T-helper 17 cell (primary cell): ENCODE results near the gene CXCL1. TPM values are rescaled to one million over a fixed set of nuclear protein-coding genes. Genes with fewer than 3 reads are reported as not detected.

Experiments used
- total RNA-seq, 4 donors: library from RNA in 2 of 4; stranded (reverse) in 2 of 4; gene quantifications; one replicate each; pipeline ENCODE4 v1.2.3 and lab custom pipeline; 2022 to 2026

CXCL1 gene
- total RNA-seq, 2 donors from 2014 or later, result 0.31 TPM; not detected in 1

Other genes with a start within 250 kb of the CXCL1 start
- 1 to 10 TPM; 1.4 to 1.7 TPM for gene RASSF6, start 249.0 kb upstream of the CXCL1 start, total RNA-seq
- 10 to 100 TPM; 16.2 to 41.3 TPM for gene CXCL8, start 128.8 kb upstream of the CXCL1 start, total RNA-seq
- gene CXCL6, start 32.7 kb upstream of the CXCL1 start, total RNA-seq, result not detected
- gene PF4V1, start 16.1 kb upstream of the CXCL1 start, total RNA-seq, result 10 to 100 TPM in 1 of 2 donors, not detected in 1; 67.9 TPM
- gene PF4, start 112.6 kb downstream of the CXCL1 start, total RNA-seq, result 100 to 1,000 TPM in 1 of 2 donors, 10 to 100 TPM in 1; 13.2 to 265 TPM
- 1,000 to 10,000 TPM in 1 of 2 donors, 10 to 100 TPM in 1; 58.0 to 1,001 TPM for gene PPBP, start 118.8 kb downstream of the CXCL1 start, total RNA-seq
- gene CXCL5, start 129.3 kb downstream of the CXCL1 start, total RNA-seq, result 10 to 100 TPM in 1 of 2 donors, under 1 TPM in 1; 0.25 to 18.5 TPM
- gene CXCL3, start 169.3 kb downstream of the CXCL1 start, total RNA-seq, result 1 to 10 TPM; 1.3 to 1.5 TPM
- 1 to 10 TPM; 2.8 to 8.8 TPM for gene CXCL2, start 229.8 kb downstream of the CXCL1 start, total RNA-seq